Left renal cortex interstitium (tissue), 4 donors: Measurements from ENCODE around the gene PARS2. TPM values are rescaled to one million over a fixed set of nuclear protein-coding genes. Genes with fewer than 3 reads are reported as not detected.
A peak's percentile ranks its signal among the peaks of the same experiment; 100 is the strongest.

Source experiments
- DNase-seq, 4 donors: peaks; one replicate each; pipeline ENCODE4 v3.0.0-alpha.2; 2013; ENCODE audit warnings: low read depth in 4 of 4, low spot score in 2 of 4, missing footprints in 1 of 4
- polyA plus RNA-seq, 4 donors: library from polyadenylated mRNA; unstranded; fragments of 120-200 nt; gene quantifications; one replicate each; pipeline ENCODE4 v1.2.1, GENCODE V29; 2013; ENCODE audit not compliant: insufficient read length in 4 of 4

PARS2 gene
- polyA plus RNA-seq, 4 donors: 8.9 to 10.9 (median 10.3) TPM

- DNase-seq: no peak
Observed at GRCh38 chr1:54800041-54800898, 35.9 kb upstream of the PARS2 start.

DNA sequence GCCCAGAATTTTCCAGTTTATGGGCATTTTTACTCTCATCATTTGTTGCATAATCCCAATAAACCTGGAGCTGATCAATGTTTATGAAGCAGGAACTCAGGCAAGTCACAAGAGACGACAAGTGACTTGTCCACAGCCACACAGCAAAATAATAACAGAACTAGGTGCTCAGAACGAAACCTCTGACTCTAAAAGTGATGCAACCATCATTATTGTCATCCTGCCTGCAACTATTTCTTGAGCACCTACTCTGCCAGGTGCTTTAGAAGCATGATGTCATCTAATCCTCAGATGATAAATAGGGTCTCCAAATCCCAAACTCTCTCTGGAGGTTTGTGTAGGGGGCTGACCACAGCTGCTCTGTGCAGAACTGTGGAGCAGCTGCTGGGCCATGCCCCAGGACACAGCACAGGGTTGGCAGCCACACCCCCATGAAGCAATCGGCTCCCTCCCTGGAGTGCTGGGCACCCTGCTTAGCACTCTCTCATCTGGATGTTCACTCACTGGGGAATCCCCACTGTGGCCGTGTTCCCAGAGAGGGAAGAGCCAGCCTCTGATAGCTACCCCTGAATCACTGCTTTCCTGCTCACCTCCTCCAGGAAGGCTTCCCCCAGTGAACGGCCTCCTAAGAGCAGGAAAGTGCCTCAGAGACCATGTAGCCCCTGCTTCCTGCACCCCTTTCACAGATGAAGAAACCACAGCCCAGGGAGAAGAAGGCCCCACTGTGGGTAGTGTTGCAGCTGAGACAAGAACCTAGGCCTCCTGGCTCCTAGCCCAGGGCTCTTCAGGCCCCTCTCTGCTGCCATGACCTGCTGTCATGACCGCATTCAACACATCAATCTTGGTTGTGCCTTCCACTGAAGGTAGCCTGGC is 34.7 kb upstream of the PARS2 start:
- no peak for DNase-seq

- no peak for DNase-seq
Observed at GRCh38 chr1:54798206-54798605, 33.9 kb upstream of the PARS2 start.

DNA sequence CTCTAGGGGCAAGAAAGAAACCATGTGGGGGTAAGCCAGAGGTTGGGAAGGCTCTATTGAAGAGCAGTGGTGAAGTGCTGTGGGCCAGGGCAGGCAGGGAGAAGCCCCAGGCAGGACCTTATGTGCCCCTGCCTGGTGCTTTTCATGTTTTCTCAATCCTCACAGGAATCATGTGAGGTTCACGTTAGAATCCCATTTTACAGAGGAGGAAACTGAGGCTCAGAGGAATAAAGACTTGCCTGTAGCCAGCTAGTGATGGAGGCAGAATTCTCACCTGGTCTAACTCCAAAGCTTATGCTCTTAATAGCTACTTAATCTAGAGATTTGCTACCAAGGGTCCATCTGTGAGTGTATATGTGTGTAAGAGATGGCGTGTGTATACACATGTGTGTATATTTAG is 32.6 kb upstream of the PARS2 start:
- no peak for DNase-seq

DNA sequence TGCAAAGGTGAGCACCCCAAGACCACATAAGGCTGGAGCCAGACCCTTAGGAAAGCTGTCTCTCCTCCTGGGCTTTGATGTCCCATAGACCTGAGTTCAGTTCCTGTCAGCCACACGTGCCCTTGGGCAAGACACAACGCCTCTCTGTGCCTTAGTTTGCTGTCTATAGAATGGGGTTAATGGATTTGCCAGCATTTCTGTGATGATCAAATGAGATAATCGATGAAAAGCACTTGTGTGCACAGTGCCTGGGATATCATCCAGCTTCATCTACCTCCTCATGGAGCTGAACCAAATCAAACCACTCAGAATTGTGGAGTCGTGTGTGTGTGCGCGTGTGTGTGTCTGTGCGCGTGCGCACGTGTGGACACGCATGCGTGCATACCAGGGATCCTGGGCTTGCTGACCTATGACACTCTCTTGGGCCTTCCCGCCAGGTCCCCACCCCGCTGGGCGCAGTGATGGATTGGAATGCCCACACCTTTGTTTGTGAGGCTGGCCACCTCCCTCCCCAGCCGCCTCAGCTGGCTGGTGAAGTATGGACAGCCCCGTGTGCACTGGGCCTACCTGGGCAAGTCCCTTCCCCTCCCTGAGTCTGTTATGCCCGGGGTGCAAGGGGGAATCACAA is 31.6 kb upstream of the PARS2 start:
- no peak for DNase-seq

GRCh38 chr1:54795356-54795665 is 31.0 kb upstream of the PARS2 start:
- DNase-seq: no peak

DNA sequence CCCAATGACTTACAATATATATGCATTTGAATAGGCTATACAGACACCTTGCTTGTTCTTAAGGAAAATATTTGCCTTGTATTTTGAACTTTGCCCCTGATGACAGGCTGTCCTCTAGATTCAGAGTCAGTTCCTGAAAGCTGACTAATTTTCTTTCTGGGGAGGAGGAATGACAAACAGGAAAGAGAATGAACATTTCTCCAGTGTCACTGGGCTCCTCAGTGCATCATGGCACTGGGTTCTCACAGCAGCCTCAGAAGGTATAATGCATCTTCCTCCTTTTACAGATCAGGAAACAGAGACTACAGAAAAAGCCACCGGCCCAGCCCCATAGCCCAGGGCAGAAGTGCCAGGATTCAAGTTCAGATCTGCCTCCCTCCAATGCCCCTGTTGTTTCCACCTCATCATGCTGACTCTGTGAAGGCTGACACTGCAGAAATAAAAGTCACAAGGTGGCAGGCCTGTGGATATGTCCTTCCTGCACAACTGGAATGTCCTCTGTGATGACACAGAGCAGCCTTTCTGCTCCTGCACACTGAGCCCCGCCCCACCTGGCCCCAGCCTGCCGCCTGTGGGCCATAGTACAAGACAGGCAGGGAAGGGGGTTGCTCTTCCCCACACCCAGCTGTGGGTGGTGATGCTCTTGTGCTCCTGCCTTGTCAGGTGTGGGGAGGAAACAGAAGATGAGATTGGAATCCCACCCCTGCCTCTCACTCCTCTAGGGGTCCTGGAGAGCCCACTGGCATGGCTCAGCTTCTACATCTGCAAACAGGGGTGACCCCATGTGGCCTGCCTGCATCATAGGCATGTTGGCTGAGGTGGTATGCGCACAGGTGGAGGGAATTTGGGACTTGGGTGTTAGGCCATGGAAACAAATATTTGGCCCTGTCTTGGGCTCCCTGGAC is 30.4 kb upstream of the PARS2 start:
- no peak for DNase-seq

GRCh38 chr1:54792686-54793282 is 28.5 kb upstream of the PARS2 start:
- peak; percentile 54 to 83 (median 75) for DNase-seq

DNA sequence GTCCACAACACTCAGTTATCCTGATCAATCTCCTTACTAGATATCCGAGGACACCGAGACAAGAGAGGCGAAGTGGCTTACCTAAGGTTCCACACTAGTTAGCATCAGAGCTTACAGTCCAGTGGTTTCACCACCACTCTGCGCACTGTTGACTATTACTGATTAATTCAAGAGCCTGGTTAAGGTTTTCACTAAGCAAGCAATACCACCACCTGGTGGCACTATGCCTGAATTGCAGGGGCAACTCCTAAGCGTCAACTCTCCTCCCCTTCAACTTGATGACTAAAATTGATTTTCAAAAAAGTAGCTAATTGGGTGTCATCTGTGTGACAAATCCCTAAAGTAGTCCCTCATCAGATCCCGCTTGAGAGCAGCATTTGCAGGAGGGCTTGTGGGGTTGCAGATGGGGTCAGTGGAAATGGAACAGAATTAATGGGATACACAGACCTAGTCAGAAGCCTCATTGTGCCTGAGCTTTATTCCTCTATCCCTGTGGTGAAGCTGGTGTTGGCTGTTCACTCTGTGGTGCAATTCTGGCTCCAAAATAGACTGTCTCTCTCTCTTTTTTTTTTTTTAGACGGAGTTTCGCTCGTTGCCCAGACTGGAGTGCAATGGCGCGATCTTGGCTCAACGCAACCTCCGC is 27.7 kb upstream of the PARS2 start:
- DNase-seq: no peak

DNA sequence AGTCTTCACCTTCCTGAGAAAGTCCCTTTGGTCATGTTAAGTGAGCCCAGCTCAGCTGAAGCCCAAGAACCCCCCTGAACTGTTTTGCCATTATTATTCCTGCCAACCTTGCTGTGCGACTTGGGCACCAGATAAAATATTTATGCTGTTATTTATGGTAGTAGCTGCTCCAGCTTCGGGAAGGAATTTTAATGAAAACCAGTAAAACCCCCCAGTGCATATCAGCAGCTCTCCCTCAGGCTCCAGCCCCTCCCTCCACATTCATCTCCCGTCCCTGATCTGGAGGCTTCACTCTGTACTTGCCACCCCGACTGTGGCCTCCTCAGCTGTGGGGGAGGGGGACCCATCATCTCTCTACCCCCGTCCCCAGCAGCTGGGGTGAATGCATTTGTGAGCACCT is 24.1 kb upstream of the PARS2 start:
- no peak for DNase-seq

DNA sequence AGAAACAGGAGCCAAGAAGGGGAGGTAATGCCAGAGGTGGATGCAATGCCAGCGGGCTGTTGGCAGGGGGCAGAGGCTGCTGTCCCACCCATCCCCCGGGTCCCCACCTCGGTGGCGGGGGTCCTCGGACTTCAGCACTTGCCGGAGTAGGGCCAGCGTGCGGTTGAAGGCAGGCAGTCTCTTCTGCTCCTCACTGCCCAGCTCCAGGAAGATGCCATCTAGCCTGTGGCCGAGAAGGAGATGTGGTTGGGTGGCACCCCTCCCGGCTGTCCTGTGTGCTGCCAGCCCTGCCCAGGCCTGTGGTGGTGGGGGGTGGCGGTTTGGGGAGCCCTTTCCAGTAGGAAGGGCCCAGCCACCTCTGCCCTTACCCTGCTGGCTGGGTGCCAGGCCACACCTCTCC is 23.3 kb upstream of the PARS2 start:
- no peak for DNase-seq

- no peak for DNase-seq
Observed at GRCh38 chr1:54786778-54787177, 22.5 kb upstream of the PARS2 start.

DNA sequence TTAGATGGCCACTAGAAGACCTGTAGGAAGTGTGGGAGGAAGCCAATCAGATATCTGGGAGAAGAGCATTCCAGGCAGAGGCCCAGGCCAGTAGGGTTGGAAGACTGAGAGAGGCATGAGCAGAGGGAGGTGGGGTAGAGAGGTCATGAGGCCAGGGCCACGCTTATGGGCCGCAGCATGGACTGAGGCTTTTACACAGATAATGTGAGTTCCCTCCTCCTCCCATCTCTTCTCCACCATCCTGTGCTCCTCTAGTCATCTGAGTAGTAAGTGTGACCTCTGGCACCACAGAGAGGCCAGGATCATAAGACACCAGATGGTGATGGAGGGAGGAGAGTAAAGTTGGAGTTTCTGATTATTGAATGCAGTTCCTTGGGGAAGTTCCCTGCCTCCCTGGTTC is 19.7 kb upstream of the PARS2 start:
- DNase-seq: no peak

DNA sequence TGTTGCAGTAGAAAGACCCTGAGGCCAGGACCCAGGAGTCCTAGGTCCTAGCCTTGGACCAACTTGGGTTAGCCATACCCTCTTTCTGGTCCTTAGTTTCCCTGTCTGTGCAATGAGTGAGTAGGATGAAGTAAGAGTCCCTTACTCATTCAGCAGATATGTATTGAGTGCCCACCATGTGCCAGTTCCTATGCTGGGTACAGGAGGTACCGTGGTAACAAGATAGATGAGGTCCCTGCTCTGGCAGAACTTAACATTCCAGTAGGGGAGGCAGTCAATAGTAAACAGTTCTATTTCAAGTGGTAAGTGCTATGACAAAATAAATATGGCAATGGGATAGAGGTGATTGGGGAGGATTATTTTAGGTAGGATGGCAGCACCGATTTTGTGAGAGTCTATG is 18.3 kb upstream of the PARS2 start:
- no peak for DNase-seq

GRCh38 chr1:54782156-54782555 is 17.8 kb upstream of the PARS2 start:
- DNase-seq: no peak

DNA sequence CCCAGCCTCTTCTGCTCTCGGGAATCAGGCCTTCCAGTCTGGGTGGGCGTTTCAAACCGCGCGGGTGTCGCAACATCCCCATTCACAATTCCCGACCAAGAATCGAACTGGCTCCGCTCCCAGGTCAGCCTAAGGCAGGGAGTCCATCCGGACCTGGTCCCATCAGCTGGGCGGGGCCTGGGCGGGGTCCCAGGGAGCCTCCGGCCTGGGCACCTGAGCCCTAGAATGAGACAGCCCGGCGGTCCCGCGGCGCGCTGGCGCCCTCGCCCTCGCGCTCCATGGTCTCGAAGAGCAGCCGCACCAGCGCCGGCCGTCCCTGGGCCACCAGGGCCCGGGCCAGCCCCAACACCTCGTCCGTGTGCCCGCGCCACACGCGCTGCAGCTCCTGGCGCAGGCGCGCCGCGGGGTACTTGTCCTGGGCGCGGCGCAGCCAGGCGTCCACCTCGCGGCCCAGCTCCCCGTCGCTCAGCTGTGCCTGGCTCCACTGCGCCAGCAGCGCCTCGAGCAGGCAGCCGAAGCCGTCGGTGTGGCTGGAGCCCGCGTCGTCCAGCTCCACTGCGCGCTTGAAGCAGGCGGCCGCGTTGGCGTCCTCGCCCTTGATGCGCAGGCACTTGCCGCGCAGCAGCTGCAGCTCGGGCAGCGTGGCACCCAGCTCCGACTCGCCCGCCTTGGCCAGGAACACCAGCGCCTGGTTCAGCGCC is 16.9 kb upstream of the PARS2 start:
- DNase-seq: no peak

- no peak for DNase-seq
Observed at GRCh38 chr1:54777431-54777830, 13.1 kb upstream of the PARS2 start.

DNA sequence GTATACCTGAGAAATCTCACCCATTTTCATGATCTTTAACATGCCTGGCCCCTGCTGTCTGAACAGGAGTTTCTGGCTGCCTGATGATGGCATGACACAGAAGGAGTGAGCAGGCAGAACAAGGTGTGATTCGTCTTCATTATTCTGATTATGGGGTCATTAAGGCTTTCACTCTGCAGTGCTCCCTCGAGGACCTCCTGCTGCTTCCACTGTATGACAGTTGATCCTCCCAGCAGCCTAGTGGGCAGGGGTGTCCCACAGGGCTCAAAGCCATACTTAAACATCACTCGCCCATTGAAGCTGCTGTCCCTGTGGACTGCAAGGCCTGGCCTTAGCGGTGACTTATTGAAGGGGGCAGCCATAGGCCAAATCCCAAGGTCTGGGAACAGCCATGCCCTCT is 12.7 kb upstream of the PARS2 start:
- no peak for DNase-seq
